Nephron progenitor cell (in vitro differentiated cells): ENCODE data around the gene MED15.

ENCODE experiments used
- DNase-seq: peaks from one replicate; pipeline ENCODE4 v3.0.0; 2021
- H3K27ac Mint-ChIP-seq: 2 replicates; pipeline ENCODE4 v1.8.0; 2021; ENCODE audit warnings: mild to moderate bottlenecking, moderate library complexity, mixed read lengths
- H3K27me3 Mint-ChIP-seq: 2 replicates; pipeline ENCODE4 v1.8.0; 2021; ENCODE audit warnings: mild to moderate bottlenecking, low read depth, mixed read lengths; ENCODE audit not compliant: poor library complexity
- H3K36me3 Mint-ChIP-seq: 2 replicates; pipeline ENCODE4 v1.8.0; 2021; ENCODE audit warnings: low read depth, mixed read lengths
- H3K4me1 Mint-ChIP-seq: 2 replicates; pipeline ENCODE4 v1.8.0; 2021; ENCODE audit warnings: mixed read lengths
- H3K4me3 Mint-ChIP-seq: 2 replicates; pipeline ENCODE4 v1.8.0; 2021; ENCODE audit warnings: mild to moderate bottlenecking, moderate library complexity, mixed read lengths
- H3K9me3 Mint-ChIP-seq: 2 replicates; pipeline ENCODE4 v1.8.0; 2021; ENCODE audit warnings: mild to moderate bottlenecking, moderate library complexity, mixed read lengths
- CTCF ChIP-seq: fragments of 200-600 bp; sonication (generic); IDR thresholded peaks from 2 replicates; pipeline ENCODE4 v1.5.0; 2021; ENCODE audit warnings: antibody characterized with exemption

Gene MED15

GRCh38 chr22:20587206-20587958 lies 80.0 kb downstream of the MED15 start:
- Mint-ChIP-seq H3K9me3 (no peaks in the 10 kb centered on the region), H3K36me3 (no peaks in the 10 kb centered on the region), H3K27ac (no peak overlapping the region), H3K4me1 (no peaks in the 10 kb centered on the region), H3K27me3 (peaks cover 2% of the 10 kb centered on the region), H3K4me3 (no peak overlapping the region)
- no peak for DNase-seq
- no peak for TF ChIP-seq CTCF

DNA sequence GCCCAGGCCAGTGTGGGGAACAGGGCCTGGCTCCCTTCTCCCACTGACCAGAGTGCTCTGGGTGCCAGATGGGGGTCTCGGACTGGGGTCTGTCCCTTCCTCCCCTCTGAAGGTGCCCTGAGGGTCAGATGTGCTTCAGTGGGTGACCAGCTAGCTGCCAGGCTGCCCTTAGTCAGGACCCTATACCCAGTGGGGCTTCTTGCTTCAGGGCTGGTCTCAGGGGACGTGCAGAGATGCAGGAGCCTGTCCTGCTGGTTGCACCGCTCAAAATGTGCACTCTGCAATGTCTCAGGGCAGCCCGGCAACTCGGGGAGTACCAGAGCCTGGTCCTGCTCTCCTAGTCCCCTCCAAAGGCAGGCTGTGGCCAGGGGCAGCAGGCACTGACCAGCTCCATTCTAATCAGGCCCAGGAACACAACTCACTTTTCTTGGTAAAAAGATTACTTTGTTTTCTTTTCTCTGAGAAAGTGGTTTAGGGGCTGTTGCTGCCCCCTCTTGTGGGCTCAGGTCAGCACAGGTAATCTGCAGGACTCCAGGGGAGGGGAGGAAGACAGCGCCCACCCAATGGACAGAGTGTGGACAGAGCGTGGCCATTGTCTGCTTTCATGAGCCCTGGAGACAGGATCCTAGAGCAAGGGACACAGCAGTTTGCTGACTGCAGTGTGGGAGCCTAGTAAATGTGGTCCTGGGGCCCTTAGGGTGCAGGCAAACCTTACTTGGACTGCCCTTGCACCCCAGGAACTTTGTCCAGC lies 80.9 kb downstream of the MED15 start:
- DNase-seq, result no peak
- Mint-ChIP-seq H3K9me3 (no peaks in the 10 kb centered on the region), H3K27me3 (peaks cover 8% of the 10 kb centered on the region), H3K36me3 (no peaks in the 10 kb centered on the region), H3K4me1 (no peaks in the 10 kb centered on the region), H3K27ac (peak overlapping the region; percentile 23), H3K4me3 (no peak overlapping the region)
- no peak for TF ChIP-seq CTCF

DNA sequence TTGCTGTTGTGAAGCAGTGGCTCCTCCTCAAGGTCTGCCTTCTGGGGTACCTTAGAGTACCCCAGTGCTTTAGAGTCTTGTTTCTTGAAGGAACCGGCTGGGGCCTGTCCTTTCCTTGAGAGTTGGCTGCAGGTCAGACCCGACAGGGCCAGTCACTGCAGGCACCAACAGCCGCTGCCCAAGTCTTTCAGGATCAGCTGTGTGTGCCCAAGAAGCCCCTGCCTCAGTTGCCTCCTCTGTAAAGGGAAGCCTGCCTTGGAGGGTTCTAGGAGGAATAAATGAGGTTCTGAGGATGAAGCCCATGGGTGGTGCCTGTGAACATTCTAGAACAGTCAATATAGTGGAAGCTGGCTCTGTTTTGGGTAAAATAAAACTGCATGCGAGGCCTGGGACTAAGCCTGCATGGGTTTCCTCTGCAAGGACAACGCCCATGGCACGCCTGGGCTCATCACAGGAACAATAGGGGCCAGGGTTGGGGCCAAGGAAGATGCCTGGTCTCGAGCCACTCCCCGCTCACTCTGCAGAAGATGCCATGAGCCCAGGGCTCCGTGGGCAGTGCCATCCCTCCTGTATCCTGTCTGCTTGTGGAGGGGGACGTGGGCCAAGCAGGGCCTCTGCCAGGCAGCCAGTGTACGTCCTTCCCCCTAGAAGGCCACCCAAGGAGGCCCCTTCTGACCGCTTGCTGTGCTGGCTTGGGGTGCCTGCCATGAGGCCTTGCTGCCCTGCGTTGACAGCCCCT lies 81.6 kb downstream of the MED15 start:
- TF ChIP-seq CTCF, result no peak
- H3K4me3 Mint-ChIP-seq, result no peak overlapping the region
- no peaks in the 10 kb centered on the region for H3K9me3 Mint-ChIP-seq
- peaks cover 9% of the 10 kb centered on the region for H3K27me3 Mint-ChIP-seq
- DNase-seq, result no peak
- no peak overlapping the region for H3K27ac Mint-ChIP-seq
- H3K4me1 Mint-ChIP-seq, result no peaks in the 10 kb centered on the region
- no peaks in the 10 kb centered on the region for H3K36me3 Mint-ChIP-seq

- DNase-seq, result no peak
- Mint-ChIP-seq H3K36me3 (no peaks in the 10 kb centered on the region), H3K27me3 (peaks cover 14% of the 10 kb centered on the region), H3K4me3 (no peak overlapping the region), H3K9me3 (no peaks in the 10 kb centered on the region), H3K4me1 (no peaks in the 10 kb centered on the region), H3K27ac (no peak overlapping the region)
- no peak for TF ChIP-seq CTCF
These were observed 82.4 kb downstream of the MED15 start for GRCh38 chr22:20589614-20590476.

DNA sequence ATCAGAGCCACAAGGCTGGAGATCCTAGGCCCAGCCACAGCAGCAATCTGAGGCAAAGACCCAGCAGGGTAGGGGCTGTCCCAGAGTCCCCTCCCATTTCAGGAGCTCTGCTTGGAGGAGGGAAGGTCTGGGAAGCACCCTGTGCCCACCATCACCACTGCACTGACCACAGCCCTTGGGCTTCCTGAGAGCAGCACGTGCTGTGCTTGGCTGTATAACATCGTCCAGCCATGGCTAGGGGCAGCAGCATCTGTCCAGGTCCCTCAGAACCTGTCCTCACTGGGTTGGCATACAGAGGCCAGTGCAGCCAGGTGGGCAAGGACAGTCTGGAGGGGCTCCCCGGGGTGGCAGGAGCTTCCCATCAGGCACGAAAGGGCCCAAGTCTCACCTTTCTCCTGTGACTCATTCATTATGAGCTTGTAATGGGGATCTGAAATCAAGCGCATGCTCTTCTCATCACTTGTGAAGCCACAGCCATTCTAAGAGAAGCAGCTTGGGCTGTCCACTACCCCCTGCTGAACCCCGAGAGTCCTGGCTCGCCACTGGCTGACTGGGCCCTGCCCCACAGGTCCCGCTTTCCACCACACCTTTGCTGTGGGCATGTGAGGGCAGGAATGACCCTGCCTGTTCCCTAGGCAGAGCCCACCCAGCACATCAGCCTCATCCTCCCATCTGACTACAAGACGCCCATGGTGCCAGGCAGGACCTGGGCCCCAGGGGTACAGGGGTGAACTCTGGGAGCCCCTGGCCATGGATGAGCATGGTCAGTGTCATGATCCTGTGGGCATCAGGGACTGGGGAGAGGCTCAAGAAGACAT lies 83.3 kb downstream of the MED15 start:
- no peak overlapping the region for H3K4me3 Mint-ChIP-seq
- H3K9me3 Mint-ChIP-seq, result no peaks in the 10 kb centered on the region
- DNase-seq, result no peak
- H3K36me3 Mint-ChIP-seq, result no peaks in the 10 kb centered on the region
- peaks cover 14% of the 10 kb centered on the region for H3K27me3 Mint-ChIP-seq
- no peaks in the 10 kb centered on the region for H3K4me1 Mint-ChIP-seq
- H3K27ac Mint-ChIP-seq, result no peak overlapping the region
- no peak for TF ChIP-seq CTCF
